Limb (tissue), 2 donors: ENCODE results near the gene GPR160.
"Not testable (repeated sequence)": the region's sequence is repeated elsewhere in the genome, so short reads cannot be mapped to it uniquely, and the experiment has no call there.

Source experiments
- DNase-seq, 2 donors: peaks; one replicate each; pipeline ENCODE4 v3.0.0-alpha.2; 2016; ENCODE audit errors: extremely low spot score in 2 of 2

Gene GPR160

GRCh38 chr3:170111147-170111771, 73.5 kb downstream of the GPR160 start:
- DNase-seq, result no peak

GRCh38 chr3:170114165-170114564, 76.4 kb downstream of the GPR160 start:
- DNase-seq, result not testable (repeated sequence)

- DNase-seq, result no peak
These were observed 79.3 kb downstream of the GPR160 start for GRCh38 chr3:170117134-170117533.

GRCh38 chr3:170128259-170128976, 90.6 kb downstream of the GPR160 start:
- DNase-seq, result no peak

GRCh38 chr3:170128977-170129431, 91.2 kb downstream of the GPR160 start:
- DNase-seq, result no peak

- DNase-seq, result no peak
These were observed 92.7 kb downstream of the GPR160 start for GRCh38 chr3:170130532-170130931.

- no peak for DNase-seq
These were observed 94.5 kb downstream of the GPR160 start for GRCh38 chr3:170132335-170132734.
